IPS-15b (cell line): ENCODE measurements around the gene SF3B1.
"Not testable (repeated sequence)": the region's sequence is repeated elsewhere in the genome, so short reads cannot be mapped to it uniquely, and the experiment has no call there.

ENCODE experiments used
- H3K27me3 ChIP-seq: one replicate; pipeline ENCODE4 v1.6.1; 2013; ENCODE audit warnings: low read length; ENCODE audit not compliant: control insufficient read depth, insufficient read depth
- H3K36me3 ChIP-seq: one replicate; pipeline ENCODE4 v1.6.1; 2013; ENCODE audit warnings: low read length; ENCODE audit not compliant: control insufficient read depth, insufficient read depth
- H3K4me1 ChIP-seq: one replicate; pipeline ENCODE4 v1.6.1; 2013; ENCODE audit warnings: mild to moderate bottlenecking, low read length; ENCODE audit not compliant: control insufficient read depth, insufficient read depth
- H3K4me3 ChIP-seq: one replicate; pipeline ENCODE4 v1.5.1; 2013; ENCODE audit warnings: low read depth, low read length
- H3K9ac ChIP-seq: one replicate; pipeline ENCODE4 v1.6.1; 2013; ENCODE audit warnings: low read depth, mild to moderate bottlenecking, low read length
- H3K9me3 ChIP-seq: one replicate; pipeline ENCODE4 v1.6.1; 2013; ENCODE audit warnings: mild to moderate bottlenecking, low read length; ENCODE audit not compliant: control insufficient read depth, insufficient read depth

Gene SF3B1

DNA sequence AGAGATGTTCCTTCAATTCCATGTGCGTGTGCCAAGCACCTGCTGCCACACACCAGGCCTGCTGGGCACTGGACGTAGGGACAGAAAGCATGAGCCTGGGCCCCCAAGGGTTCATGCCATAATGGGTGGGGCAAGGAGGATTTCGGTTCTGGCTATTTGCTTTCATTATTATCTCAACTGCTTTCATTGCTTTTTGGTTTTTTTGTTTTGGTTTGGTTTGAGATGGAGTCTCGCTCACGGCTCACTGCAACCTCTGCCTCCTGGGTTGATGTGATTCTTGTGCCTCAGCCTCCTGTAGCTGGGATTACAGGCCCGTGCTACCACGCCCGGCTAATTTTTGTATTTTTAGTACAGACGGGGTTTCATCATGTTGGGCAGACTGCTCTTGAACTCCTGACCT, 57.2 kb downstream of the SF3B1 start:
- no peaks in the 10 kb centered on the region for H3K4me1 ChIP-seq
- H3K9me3 ChIP-seq, result no peaks in the 10 kb centered on the region
- H3K4me3 ChIP-seq, result no peak overlapping the region
- no peak overlapping the region for H3K9ac ChIP-seq
- no peaks in the 10 kb centered on the region for H3K27me3 ChIP-seq
- no peaks in the 10 kb centered on the region for H3K36me3 ChIP-seq

GRCh38 chr2:197372592-197372991, 62.2 kb downstream of the SF3B1 start:
- Histone ChIP-seq H3K9me3 (no peaks in the 10 kb centered on the region), H3K27me3 (no peaks in the 10 kb centered on the region), H3K4me3 (no peak overlapping the region), H3K4me1 (no peaks in the 10 kb centered on the region), H3K36me3 (no peaks in the 10 kb centered on the region), H3K9ac (no peak overlapping the region)

DNA sequence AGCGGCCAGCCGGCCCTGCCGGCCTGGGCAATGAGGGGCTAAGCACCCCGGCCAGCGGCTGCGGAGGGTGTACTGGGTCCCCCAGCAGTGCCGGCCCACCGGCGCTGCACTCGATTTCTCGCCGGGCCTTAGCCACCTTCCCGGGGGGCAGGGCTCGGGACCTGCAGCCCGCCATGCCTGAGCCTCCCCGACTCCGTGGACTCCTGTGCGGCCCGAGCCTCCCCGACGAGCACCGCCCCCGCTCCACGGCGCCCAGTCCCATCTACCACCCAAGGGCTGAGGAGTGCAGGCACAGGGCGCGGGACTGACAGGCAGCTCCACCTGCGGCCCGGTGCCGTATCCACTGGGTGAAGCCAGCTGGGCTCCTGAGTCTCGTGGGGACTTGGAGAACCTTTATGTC, 64.2 kb downstream of the SF3B1 start:
- H3K36me3 ChIP-seq, H3K27me3 ChIP-seq, H3K9ac ChIP-seq, H3K4me3 ChIP-seq, H3K4me1 ChIP-seq, H3K9me3 ChIP-seq: not testable (repeated sequence)

DNA sequence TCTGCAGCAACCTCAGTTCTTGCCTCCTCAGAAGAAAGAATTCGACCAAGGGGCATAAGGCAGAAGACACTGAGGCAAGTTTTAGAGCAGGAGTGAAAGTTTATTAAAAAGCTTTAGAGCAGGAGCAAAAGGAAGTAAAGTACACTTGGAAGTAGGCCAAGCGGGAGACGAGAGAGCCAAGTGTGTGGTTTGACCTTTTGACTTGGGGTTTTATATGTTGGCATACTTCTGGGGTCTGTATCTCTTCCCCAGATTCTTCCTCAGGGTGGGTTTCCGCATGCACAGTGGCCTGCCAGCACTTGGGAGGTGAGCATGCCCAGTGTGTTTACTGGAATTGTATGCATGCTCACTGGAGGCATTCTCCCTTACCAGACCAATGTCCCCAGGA, 64.9 kb downstream of the SF3B1 start:
- no peaks in the 10 kb centered on the region for H3K9me3 ChIP-seq
- H3K4me3 ChIP-seq, result no peak overlapping the region
- no peak overlapping the region for H3K9ac ChIP-seq
- H3K36me3 ChIP-seq, result no peaks in the 10 kb centered on the region
- H3K27me3 ChIP-seq, result no peaks in the 10 kb centered on the region
- H3K4me1 ChIP-seq, result no peaks in the 10 kb centered on the region

GRCh38 chr2:197369228-197369932, 65.4 kb downstream of the SF3B1 start:
- no peaks in the 10 kb centered on the region for H3K9me3 ChIP-seq
- H3K36me3 ChIP-seq, result no peaks in the 10 kb centered on the region
- no peaks in the 10 kb centered on the region for H3K4me1 ChIP-seq
- H3K27me3 ChIP-seq, result no peaks in the 10 kb centered on the region
- no peak overlapping the region for H3K9ac ChIP-seq
- H3K4me3 ChIP-seq, result no peak overlapping the region

GRCh38 chr2:197368412-197368811, 66.4 kb downstream of the SF3B1 start:
- Histone ChIP-seq H3K4me3 (no peak overlapping the region), H3K27me3 (no peaks in the 10 kb centered on the region), H3K4me1 (no peaks in the 10 kb centered on the region), H3K9me3 (no peaks in the 10 kb centered on the region), H3K9ac (no peak overlapping the region), H3K36me3 (no peaks in the 10 kb centered on the region)

- no peak overlapping the region for H3K9ac ChIP-seq
- no peaks in the 10 kb centered on the region for H3K4me1 ChIP-seq
- H3K36me3 ChIP-seq, result no peaks in the 10 kb centered on the region
- H3K9me3 ChIP-seq, result no peaks in the 10 kb centered on the region
- H3K27me3 ChIP-seq, result no peaks in the 10 kb centered on the region
- H3K4me3 ChIP-seq, result no peak overlapping the region
These were observed 70.8 kb downstream of the SF3B1 start for GRCh38 chr2:197363998-197364397.

DNA sequence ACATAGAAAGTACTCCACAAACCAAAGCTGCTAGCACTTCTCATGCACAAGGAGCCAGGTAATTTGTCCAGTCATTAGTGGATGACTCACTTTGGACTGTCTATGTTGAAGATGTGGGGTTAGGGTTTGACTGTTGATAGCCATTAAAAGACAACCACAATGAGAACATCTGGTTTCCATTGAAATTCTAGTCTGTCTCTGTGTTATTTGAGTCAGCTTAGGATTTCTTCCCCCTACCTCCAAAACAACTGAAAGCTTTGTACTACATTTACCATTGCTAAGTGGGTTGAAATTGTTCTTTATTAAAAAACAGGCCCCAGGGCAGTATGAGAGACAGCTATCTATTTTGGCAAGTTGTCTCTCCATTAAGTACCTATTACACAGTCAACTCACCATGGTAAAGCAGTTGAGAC, 74.1 kb downstream of the SF3B1 start:
- Histone ChIP-seq H3K4me3 (no peak overlapping the region), H3K27me3 (no peaks in the 10 kb centered on the region), H3K36me3 (no peaks in the 10 kb centered on the region), H3K4me1 (no peaks in the 10 kb centered on the region), H3K9ac (no peak overlapping the region), H3K9me3 (no peaks in the 10 kb centered on the region)

- H3K9me3 ChIP-seq, result no peaks in the 10 kb centered on the region
- no peaks in the 10 kb centered on the region for H3K4me1 ChIP-seq
- no peaks in the 10 kb centered on the region for H3K27me3 ChIP-seq
- H3K36me3 ChIP-seq, result no peaks in the 10 kb centered on the region
- no peak overlapping the region for H3K4me3 ChIP-seq
- H3K9ac ChIP-seq, result no peak overlapping the region
These were observed 75.0 kb downstream of the SF3B1 start for GRCh38 chr2:197359859-197360258.

- Histone ChIP-seq H3K9ac (no peak overlapping the region), H3K4me1 (no peaks in the 10 kb centered on the region), H3K27me3 (no peaks in the 10 kb centered on the region), H3K4me3 (no peak overlapping the region), H3K36me3 (no peaks in the 10 kb centered on the region), H3K9me3 (no peaks in the 10 kb centered on the region)
These were observed 75.9 kb downstream of the SF3B1 start for GRCh38 chr2:197358931-197359330.

- Histone ChIP-seq H3K9me3 (no peaks in the 10 kb centered on the region), H3K36me3 (no peaks in the 10 kb centered on the region), H3K4me3 (no peak overlapping the region)
These were observed 76.8 kb downstream of the SF3B1 start for GRCh38 chr2:197357986-197358385.

GRCh38 chr2:197356136-197356535, 78.7 kb downstream of the SF3B1 start:
- Histone ChIP-seq H3K9me3 (no peaks in the 10 kb centered on the region), H3K4me3 (no peak overlapping the region), H3K36me3 (no peaks in the 10 kb centered on the region), H3K4me1 (no peaks in the 10 kb centered on the region), H3K27me3 (no peaks in the 10 kb centered on the region), H3K9ac (no peak overlapping the region)

More at GRCh38 chr2:197357986-197358385, 76.8 kb downstream of the SF3B1 start:
- no peak overlapping the region for H3K9ac ChIP-seq
- no peaks in the 10 kb centered on the region for H3K4me1 ChIP-seq
- no peaks in the 10 kb centered on the region for H3K27me3 ChIP-seq
